Glutamatergic neuron (in vitro differentiated cells): ENCODE measurements around the gene RGL3. TPM values are rescaled to one million over a fixed set of nuclear protein-coding genes. Genes with fewer than 3 reads are reported as not detected.

Source experiments
- DNase-seq: peaks from one replicate; pipeline ENCODE4 v3.0.0; 2022
- H3K27ac Mint-ChIP-seq: one replicate; pipeline ENCODE4 v1.8.0; 2020; ENCODE audit warnings: mild to moderate bottlenecking, mixed read lengths, inconsistent platforms; ENCODE audit not compliant: unreplicated experiment
- H3K27me3 Mint-ChIP-seq: one replicate; pipeline ENCODE4 v1.8.0; 2020; ENCODE audit warnings: mild to moderate bottlenecking, moderate library complexity, mixed read lengths, inconsistent platforms; ENCODE audit not compliant: unreplicated experiment
- H3K36me3 Mint-ChIP-seq: one replicate; pipeline ENCODE4 v1.8.0; 2020; ENCODE audit warnings: mild to moderate bottlenecking, mixed read lengths, inconsistent platforms; ENCODE audit not compliant: unreplicated experiment
- H3K4me1 Mint-ChIP-seq: one replicate; pipeline ENCODE4 v1.8.0; 2020; ENCODE audit warnings: mild to moderate bottlenecking, low read depth, mixed read lengths, inconsistent platforms; ENCODE audit not compliant: unreplicated experiment
- H3K4me3 Mint-ChIP-seq: one replicate; pipeline ENCODE4 v1.8.0; 2020; ENCODE audit warnings: mild to moderate bottlenecking, mixed read lengths, inconsistent platforms; ENCODE audit not compliant: unreplicated experiment
- H3K9me3 Mint-ChIP-seq: one replicate; pipeline ENCODE4 v1.8.0; 2020; ENCODE audit warnings: mild to moderate bottlenecking, moderate library complexity, mixed read lengths, inconsistent platforms; ENCODE audit not compliant: unreplicated experiment
- total RNA-seq: library from RNA; stranded (reverse); fragmentation: NEBNext Ultra II Directional; extraction: Animal tissue kit (Norgen Biotek cat#: 25700); gene quantifications from one replicate; pipeline ENCODE4 v1.2.1, GENCODE V29; 2021; ENCODE audit not compliant: unreplicated experiment
- TF ChIP-seq, protein P1 (sequence below): fragments of 200-600 bp; sonication (generic); IDR thresholded peaks from one replicate; pipeline ENCODE4 v1.5.0; 2021; ENCODE audit not compliant: partially characterized antibody, unreplicated experiment

RGL3 gene
- total RNA-seq, 1 donor from 2014 or later = 0.66 TPM

DNA sequence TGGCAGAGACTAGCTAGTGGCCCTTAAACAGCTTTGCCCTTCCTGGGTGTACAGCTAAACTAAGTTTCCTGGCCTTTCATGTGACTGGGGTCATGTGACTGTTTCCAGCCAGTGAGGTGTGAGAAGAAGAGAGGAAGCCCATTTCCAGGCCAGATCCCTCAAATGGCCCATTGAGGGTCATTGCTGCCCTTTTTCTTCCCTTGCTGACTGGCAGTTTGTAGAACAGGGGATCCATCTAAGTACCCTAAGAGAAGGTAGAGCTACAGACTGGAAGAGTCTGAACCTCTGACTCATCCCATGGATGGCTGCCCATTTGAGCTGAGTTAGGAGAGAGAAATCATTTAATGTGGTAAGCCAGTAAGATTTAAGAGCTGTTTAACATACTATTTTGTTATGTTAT is 41.9 kb downstream of the RGL3 start:
- no peak overlapping the region for H3K27ac Mint-ChIP-seq
- H3K4me1 Mint-ChIP-seq = peaks cover 10% of the 10 kb centered on the region
- H3K4me3 Mint-ChIP-seq = no peak overlapping the region
- DNase-seq = no peak
- H3K36me3 Mint-ChIP-seq = no peaks in the 10 kb centered on the region
- H3K27me3 Mint-ChIP-seq = peaks cover 10% of the 10 kb centered on the region
- H3K9me3 Mint-ChIP-seq = peaks cover 7% of the 10 kb centered on the region
- TF ChIP-seq, protein P1, sequence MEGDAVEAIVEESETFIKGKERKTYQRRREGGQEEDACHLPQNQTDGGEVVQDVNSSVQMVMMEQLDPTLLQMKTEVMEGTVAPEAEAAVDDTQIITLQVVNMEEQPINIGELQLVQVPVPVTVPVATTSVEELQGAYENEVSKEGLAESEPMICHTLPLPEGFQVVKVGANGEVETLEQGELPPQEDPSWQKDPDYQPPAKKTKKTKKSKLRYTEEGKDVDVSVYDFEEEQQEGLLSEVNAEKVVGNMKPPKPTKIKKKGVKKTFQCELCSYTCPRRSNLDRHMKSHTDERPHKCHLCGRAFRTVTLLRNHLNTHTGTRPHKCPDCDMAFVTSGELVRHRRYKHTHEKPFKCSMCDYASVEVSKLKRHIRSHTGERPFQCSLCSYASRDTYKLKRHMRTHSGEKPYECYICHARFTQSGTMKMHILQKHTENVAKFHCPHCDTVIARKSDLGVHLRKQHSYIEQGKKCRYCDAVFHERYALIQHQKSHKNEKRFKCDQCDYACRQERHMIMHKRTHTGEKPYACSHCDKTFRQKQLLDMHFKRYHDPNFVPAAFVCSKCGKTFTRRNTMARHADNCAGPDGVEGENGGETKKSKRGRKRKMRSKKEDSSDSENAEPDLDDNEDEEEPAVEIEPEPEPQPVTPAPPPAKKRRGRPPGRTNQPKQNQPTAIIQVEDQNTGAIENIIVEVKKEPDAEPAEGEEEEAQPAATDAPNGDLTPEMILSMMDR = no peak

DNA sequence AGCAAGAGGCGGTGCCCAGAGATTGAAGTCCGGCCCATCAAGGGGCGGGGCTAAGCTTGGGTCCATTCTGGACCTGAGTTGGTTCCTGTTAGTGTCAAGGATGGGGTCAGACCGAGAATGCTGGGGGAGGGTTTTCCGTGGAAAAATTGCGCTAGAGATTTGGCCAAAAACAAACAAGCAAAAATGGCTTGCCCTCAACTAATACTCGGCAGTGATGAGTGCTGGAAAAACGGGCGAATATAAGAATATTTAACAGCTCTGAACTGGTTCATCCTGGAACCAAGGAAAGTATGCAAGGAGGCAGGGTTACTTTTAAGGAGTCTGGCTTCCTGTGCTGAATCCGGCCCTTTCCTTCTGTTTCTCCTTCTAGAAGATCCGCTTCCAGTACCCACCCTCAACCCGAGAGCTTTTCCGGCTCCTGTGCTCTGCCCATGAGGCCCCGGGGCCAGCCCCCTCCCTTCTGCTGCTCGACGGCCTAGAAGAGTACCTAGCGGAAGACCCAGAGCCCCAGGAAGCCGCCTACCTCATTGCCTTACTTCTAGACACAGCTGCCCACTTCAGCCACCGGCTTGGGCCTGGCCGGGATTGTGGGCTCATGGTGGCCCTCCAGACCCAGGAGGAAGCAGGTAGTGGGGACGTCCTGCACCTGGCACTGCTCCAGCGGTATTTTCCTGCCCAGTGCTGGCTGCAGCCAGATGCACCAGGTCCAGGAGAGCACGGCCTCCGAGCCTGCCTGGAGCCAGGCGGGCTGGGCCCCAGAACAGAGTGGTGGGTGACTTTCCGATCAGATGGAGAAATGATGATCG is 43.8 kb downstream of the RGL3 start:
- DNase-seq = no peak
- H3K4me3 Mint-ChIP-seq = no peak overlapping the region
- H3K4me1 Mint-ChIP-seq = peaks cover 8% of the 10 kb centered on the region
- H3K36me3 Mint-ChIP-seq = no peaks in the 10 kb centered on the region
- peaks cover 3% of the 10 kb centered on the region for H3K9me3 Mint-ChIP-seq
- peaks cover 12% of the 10 kb centered on the region for H3K27me3 Mint-ChIP-seq
- TF ChIP-seq, protein P1 = no peak
- H3K27ac Mint-ChIP-seq = peak overlapping the region; percentile 70

DNA sequence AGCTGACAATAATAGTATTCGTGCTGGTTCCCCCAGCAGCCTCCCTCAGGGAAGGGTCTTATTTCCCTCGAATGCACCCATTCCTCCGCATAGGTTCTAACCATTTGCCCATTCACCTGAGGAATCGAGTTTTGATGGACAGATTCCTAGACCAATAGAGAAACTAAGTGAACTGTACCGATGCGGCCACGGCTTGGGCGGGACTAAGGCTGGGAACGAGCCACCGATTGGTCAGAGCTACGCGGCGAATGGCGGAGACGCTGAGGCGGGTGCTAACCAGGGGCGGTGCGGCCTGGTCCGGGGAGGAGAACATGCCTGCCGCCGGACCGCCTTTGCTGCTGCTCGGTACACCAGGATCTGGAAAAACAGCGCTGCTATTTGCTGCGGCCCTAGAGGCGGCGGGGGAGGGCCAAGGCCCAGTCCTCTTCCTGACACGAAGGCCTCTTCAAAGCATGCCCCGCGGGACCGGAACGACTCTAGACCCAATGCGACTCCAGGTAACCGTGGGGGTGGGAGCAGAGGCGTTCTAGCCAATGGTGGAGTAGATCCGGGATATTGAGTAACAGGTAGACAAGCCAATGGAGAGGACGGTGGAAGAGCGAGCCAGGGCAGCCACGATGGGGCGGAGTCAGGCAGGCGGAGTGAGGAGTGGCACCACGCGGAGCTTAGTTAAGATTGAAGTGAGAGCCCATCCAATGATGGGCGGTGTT is 44.5 kb downstream of the RGL3 start, which contains the start of gene SWSAP1:
Gene SWSAP1 (plus strand): TSS at position 234 of the 710 bp plus-strand sequence. CDS start 15 bp downstream, at position 249.
- peaks cover 3% of the 10 kb centered on the region for H3K9me3 Mint-ChIP-seq
- TF ChIP-seq, protein P1 = no peak
- peaks cover 12% of the 10 kb centered on the region for H3K27me3 Mint-ChIP-seq
- H3K27ac Mint-ChIP-seq = no peak within 1 kb of the TSS
- peaks cover 9% of the 10 kb centered on the region for H3K4me1 Mint-ChIP-seq
- peak; percentile 97 for DNase-seq
- no peak within 1 kb of the TSS for H3K4me3 Mint-ChIP-seq
- no peaks in the 10 kb centered on the region for H3K36me3 Mint-ChIP-seq

DNA sequence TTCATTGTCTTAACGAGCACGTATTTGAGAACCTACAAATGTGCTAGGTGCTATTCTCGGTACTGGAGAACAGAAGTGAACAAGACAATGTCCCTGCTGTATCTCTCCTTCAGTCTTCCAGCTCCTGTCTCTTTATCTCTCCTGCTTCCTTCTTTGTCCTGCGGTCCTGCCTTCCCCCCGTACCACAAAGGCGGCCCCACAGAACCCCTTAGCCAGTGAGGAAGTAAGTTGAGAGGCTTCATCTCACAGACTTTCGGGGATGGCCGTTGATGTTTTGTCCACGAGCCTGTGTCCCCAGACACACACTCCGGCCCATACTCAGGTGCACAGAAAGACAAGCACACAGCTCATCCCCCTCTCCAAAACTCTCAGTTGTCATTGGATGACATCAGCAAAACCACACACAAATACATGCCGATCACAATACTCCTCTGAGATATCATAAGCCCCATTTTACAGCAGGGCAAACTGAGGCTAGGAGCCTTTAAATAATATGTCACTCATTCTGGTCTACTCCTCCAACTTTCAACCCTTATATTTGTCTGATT is 45.2 kb downstream of the RGL3 start:
- Mint-ChIP-seq H3K27ac (no peak overlapping the region), H3K27me3 (peaks cover 12% of the 10 kb centered on the region), H3K4me1 (peaks cover 12% of the 10 kb centered on the region), H3K9me3 (peaks cover 3% of the 10 kb centered on the region), H3K4me3 (no peak overlapping the region), H3K36me3 (no peaks in the 10 kb centered on the region)
- no peak for DNase-seq
- TF ChIP-seq, protein P1 = no peak
